Activated CD4-positive, alpha-beta T cell treated with anti-CD3 and anti-CD28 coated beads for 4 hours (primary cell): ENCODE data around the gene IFI30.

Experiments
- DNase-seq, 2 donors: peaks; one replicate each; pipeline ENCODE4 v3.0.0-alpha.2; 2020

IFI30 gene

DNA sequence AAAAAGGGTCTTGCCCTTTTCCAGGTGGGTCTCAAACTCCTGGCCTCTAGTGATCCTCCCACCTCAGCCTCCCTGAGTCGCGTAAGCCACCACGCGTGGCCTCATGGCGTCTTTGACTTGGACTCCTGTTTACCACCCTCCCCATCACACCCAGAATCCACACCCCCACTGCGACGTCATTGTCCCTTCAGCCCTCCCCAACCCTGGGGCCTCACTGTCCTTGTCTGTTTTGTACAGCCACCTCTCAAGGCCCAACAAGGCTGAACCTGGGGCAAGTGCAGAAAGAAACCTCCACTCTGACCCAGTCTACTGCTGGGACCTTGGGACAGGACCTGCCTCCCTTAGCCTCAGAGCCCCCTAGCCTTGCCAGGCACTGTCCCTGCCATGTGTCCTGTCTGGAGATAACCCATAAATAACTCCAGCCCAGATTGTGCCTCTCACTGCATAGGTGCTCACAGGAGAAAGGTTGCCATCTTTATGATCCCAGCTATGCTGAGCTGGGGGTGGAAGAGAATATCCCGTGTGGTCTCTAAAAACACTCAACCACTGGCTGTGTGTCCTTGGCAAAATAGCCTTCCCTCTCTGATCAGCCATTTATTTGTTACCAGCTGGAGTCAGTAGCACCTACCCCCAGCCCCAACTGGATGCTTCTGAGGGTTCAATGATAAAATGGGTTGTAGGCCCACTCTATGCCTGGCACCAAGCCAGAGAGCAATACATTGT is 1.8 kb upstream of the IFI30 start:
- no peak for DNase-seq

DNA sequence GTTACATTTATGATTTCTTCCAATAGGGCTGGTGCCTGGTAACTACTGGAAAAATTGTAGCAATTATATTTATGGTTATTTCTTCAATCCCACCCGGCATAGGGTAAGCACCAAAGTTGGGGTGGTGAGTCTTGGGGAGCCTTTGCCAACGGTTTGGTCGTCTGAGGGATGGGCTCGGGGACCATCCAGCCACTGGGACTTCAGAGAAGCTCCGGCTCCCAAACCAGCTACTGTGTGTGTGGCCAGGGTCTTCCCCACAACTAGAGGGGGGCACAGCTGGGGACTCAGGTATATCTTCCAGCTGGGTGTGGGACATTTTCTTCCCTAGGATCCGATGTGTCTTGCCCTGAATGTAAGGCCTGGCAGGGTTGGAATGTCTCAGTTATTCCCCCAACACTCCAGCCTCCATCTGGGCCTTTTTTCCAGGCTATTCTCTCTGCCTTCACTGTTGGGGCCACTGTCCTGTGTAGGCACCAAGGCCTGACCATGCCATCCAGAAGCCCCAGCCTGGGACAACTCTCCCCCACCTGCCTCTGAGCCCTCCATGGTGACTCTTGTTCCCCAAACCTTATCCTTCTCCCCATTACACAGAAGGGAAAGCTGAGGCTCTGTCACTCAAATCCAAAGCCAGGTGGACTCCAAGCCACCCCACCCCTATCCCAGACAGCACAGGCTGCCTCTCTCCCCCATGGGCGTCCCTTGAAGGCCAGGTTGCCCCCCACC is 1.1 kb upstream of the IFI30 start:
- no peak for DNase-seq

GRCh38 chr19:18173054-18173571 is 500 bp upstream of the IFI30 start:
- DNase-seq = no peak

GRCh38 chr19:18174983-18175382 is 1.4 kb downstream of the IFI30 start:
- no peak for DNase-seq

DNA sequence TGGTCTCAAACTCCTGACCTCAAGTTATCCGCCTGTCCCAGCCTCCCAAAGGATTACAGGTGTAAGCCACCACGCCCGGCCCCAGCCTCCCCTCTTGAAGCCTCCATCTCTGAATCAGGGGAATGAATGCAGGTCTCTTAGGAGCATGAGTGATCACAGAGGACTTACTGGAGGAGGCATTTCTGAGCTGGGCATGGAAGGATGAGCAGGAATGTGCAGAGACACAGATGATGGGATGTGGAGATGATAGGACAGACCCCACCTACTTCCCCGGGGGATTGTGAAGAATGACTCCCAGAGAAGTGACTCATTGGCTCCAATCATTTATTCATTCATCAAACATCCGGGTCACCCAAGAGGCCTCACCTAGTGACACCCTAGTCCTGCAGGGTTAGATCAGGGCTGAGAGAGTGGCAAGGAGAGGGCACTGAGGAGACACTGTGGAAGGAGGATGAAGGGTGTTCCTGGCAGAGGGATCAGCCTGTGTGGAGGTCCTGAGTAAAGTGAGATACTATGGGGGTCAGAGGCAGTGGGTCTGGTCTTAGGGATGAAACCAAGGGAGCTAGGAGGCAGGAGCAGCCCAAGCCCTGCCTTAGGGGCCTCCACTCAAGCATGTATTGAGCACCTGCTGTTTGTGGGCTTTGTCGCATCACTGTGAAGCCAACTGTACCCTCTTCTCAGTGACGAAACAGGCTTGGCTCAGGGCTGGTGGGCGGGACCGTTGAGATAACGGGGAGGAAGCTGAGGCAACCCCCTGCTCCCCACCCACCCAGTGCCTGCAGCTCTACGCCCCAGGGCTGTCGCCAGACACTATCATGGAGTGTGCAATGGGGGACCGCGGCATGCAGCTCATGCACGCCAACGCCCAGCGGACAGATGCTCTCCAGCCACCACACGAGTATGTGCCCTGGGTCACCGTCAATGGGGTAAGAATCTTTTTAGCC is 3.0 kb downstream of the IFI30 start:
- no peak for DNase-seq

GRCh38 chr19:18179957-18180356 is 6.3 kb downstream of the IFI30 start:
- DNase-seq = no peak

DNA sequence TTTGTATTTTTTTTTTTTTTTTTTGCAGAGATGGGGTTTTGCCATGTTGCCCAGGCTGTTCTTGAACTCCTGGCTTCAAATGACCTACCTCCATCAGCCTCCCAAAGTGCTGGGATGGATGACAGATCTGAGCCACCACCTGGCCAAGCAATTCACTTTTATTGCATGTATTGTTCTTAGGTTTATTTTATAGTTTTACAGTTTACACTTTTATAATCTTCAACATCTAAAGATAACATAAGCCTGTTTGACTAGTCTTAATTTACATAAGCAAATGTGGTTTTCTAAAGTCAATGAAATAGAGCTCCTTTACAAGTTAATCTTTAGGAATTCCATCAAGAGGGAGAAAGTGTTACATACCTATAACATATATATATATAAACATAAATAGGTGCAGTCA is 9.9 kb downstream of the IFI30 start:
- no peak for DNase-seq

DNA sequence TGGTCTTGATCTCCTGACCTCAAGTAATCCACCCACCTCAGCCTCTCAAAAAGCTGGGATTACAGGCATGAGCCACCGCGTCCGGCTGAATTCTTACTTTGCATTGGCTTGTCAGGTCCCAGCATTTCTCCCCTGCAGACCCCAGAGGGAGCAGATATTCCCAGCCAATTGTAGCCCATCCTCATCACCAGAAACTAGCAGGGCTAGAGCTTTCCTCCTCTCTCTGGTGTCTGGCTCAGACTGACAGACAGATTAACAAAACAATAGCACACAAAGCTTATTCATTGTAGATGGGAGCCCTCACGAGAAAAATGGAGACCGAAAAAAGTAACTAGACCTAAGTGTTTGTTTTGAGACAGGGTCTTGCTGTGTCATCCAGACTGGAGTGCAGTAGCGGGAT is 11.9 kb downstream of the IFI30 start:
- no peak for DNase-seq

GRCh38 chr19:18190278-18190677 is 16.7 kb downstream of the IFI30 start:
- DNase-seq = no peak

DNA sequence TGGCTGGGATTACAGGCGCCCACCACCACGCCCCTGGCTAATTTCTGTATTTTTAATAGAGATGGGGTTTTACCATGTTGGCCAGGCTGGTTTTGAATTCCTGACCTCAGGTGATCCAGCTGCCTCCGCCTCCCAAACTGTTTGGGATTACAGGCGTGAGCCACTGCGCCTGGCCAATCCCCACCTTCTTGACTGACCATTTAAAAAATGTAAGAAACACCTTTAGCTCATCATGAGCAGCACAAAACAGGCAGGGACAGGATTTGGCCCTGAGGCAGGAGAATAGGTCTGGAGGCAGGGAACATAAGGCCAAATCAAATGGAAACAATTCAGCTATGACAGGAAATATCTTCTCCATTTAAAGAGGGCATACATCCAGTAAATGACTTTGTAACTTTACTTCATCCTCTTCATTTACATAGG is 18.0 kb downstream of the IFI30 start:
- no peak for DNase-seq

GRCh38 chr19:18192673-18193387 is 19.2 kb downstream of the IFI30 start, which contains the start of gene MPV17L2:
Gene MPV17L2, plus strand, starts transcription at chr19:18193218. Its CDS starts 64 bp downstream, at chr19:18193282.
- peak; percentile 97 to 99 for DNase-seq

GRCh38 chr19:18193388-18194180 is 20.0 kb downstream of the IFI30 start:
- no peak for DNase-seq

- no peak for DNase-seq
These were observed 20.5 kb downstream of the IFI30 start for GRCh38 chr19:18194181-18194530.

GRCh38 chr19:18194554-18195238 is 21.1 kb downstream of the IFI30 start:
- peak in 1 of 2 donors; percentile 27 for DNase-seq

DNA sequence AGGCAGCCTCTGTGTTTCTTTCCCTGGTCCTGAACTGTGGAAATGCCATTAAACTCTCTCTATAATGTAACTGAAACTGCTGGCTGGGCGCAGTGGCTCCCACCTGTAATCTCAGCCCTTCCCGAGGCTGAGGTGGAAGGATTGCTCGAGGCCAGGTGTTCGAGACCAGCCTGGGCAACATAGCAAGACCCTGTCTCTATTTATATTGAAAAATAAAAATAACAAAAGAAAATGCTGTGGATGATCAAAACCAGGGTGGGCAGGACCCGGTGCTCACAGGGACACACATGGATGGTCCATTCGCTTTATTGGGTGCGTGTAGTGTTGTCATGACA is 22.9 kb downstream of the IFI30 start:
- no peak for DNase-seq

DNA sequence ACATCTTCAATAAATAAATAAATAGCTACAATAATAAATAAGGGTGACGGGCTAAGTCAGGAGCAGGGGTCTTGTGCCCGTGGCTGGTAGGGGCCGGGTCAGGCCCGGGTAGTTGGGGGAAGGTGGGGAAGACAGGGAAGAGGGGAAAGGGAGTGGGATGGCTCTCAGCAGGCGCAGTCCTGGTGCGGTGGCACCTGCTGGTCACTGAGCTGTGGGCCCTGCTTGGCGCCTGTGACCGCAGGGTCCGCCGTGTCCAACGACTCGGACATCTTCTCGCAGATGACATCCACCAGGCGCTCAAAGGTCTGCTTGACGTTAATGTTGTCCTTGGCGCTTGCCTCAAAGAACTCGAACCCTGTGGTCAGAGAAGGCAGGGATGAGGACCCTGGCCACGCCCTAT is 23.7 kb downstream of the IFI30 start:
- DNase-seq = no peak

DNA sequence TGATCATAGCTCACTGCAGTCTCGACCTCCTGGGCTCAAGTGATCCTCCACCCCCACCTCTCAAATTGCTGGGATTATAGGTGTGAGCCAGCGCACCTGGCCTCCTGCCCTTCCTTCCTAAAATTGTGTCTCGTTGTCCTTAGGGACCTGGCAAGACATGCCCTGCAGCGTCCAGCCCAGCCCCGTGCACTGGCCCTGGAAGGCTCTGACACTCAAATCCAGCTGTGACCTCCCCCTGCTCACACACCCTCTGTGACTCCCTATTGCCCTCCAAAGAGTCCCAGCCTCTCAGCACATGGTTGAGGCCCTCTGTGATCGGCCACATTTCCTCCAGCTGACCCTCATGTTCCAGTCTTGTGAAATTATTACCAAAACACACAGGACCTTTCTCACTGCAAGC is 24.3 kb downstream of the IFI30 start:
- no peak for DNase-seq

DNA sequence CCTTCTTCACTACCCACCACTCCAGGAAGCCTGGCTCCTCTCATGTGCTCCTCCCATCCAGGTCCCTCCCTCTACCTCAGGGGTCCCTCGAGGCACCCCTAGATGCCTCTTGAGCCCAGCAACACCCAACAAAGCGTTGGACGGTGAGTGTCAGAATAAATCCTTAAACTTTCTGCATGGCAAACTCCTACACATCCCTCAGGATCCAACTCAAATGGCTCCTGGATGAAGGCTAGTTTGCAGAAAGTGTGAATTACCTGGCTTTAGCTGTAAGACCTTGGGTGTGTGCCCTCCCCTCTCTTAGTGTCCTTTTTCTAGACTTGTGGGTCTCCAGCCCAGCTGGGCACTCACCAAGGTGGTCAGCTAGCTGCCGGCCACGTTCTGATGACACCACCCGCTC is 24.8 kb downstream of the IFI30 start:
- DNase-seq = no peak

- no peak for DNase-seq
These were observed 28.8 kb downstream of the IFI30 start for GRCh38 chr19:18202397-18202777.

DNA sequence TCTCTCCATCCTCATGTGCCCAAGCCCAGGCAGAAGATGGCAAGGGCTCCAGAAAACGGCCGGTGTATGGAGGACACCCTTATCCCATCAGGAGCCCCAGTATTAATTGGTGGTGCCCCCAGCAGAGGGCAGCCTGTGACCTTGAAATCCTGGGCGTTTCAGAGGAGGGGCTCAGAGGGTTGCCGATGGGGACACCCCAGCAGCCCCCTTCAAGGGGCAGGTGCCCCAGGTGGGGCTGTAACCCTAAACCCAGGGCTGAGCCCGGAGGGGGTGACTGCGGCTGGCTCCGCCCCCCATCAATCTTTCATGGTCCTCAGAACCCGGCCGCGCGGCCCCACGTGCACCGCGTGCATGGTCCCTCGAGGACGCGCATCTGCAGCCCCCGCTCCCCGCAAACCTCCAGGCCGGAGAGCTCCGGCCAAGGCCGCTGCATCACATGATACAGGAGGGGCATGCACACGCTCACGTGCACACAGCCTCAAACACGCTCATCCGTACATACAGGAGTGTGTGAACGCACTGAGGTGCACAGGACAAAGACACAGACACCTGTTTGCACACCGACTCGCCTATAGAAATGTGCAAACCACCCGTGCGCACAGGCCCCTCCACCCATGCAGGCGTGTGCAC is 29.3 kb downstream of the IFI30 start:
- DNase-seq = peak; percentile 16 to 28

- no peak for DNase-seq
These were observed 29.8 kb downstream of the IFI30 start for GRCh38 chr19:18203408-18203862.
